H1 (cell line): ENCODE results near the gene RGS3. TPM values are rescaled to one million over a fixed set of nuclear protein-coding genes. Genes with fewer than 3 reads are reported as not detected.
"Not testable (repeated sequence)": the region's sequence is repeated elsewhere in the genome, so short reads cannot be mapped to it uniquely, and the experiment has no call there.

ENCODE experiments used
- CTCF ChIA-PET: fragments of 300-600 bp; sonication (Branson Sonifier 250); formaldehyde crosslinking; loops from one replicate; lab custom pipeline; 2021; ENCODE audit not compliant: partially characterized antibody; lab: Charles Lee
- POLR2A ChIA-PET: fragments of 300-600 bp; sonication (Branson Sonifier 250); formaldehyde crosslinking; loops from one replicate; lab custom pipeline; 2021; ENCODE audit warnings: inconsistent platforms; ENCODE audit not compliant: partially characterized antibody; lab: Charles Lee
- DNase-seq, 2 experiments: peaks; one replicate each; pipeline versions ENCODE4 v3.0.0 to v3.0.0-alpha.2; 2010 to 2022; ENCODE audit warnings: low spot score in 2 of 2, low read depth in 1 of 2, mixed read lengths in 1 of 2
- FAIRE-seq: peaks from 2 replicates; lab custom pipeline; 2011; peaks lifted over from hg19 to GRCh38; lab: Jason Lieb, UNC
- H2AFZ ChIP-seq: 2 replicates; pipeline ENCODE4 v1.8.1; 2012; ENCODE audit warnings: low read length, inconsistent platforms
- H2AK5ac ChIP-seq: 2 replicates; pipeline ENCODE4 v1.6.1; 2013; ENCODE audit warnings: low read depth, low read length
- H2BK120ac ChIP-seq: replicated peaks from 2 replicates; pipeline ENCODE3; 2013; ENCODE audit warnings: low read depth, low read length, inconsistent platforms
- H2BK12ac ChIP-seq: 2 replicates; pipeline ENCODE4 v1.6.1; 2013; ENCODE audit warnings: low read depth, low read length
- H2BK15ac ChIP-seq: 2 replicates; pipeline ENCODE4 v1.6.1; 2013; ENCODE audit warnings: low read length
- H2BK20ac ChIP-seq: 2 replicates; pipeline ENCODE4 v1.6.1; 2013; ENCODE audit warnings: low read length
- H2BK5ac ChIP-seq: 2 replicates; pipeline ENCODE4 v1.6.1; 2013; ENCODE audit warnings: low read depth, low read length
- H3K14ac ChIP-seq: 2 replicates; pipeline ENCODE4 v1.6.1; 2013; ENCODE audit warnings: inconsistent platforms; ENCODE audit not compliant: insufficient read length
- H3K18ac ChIP-seq: 2 replicates; pipeline ENCODE4 v1.6.1; 2013; ENCODE audit warnings: low read length; ENCODE audit errors: extremely low read depth
- H3K23ac ChIP-seq: 2 replicates; pipeline ENCODE4 v1.6.1; 2013; ENCODE audit warnings: inconsistent platforms; ENCODE audit not compliant: insufficient read length
- H3K23me2 ChIP-seq: 2 replicates; pipeline ENCODE4 v1.6.1; 2013; ENCODE audit warnings: low read depth, low read length
- H3K27ac ChIP-seq: 2 replicates; pipeline ENCODE4 v1.6.1; 2011; ENCODE audit warnings: low read depth, low read length, inconsistent platforms
- H3K27me3 ChIP-seq, 4 experiments: replicated peaks in 1 of 4; 1 replicate in 1 of 4; 2 replicates in 3 of 4; pipeline versions ENCODE4 v1.6.1 to v1.8.1; 2011 to 2013; ENCODE audit warnings: low read length in 3 of 4, mild to moderate bottlenecking in 3 of 4, inconsistent platforms in 2 of 4, mixed read lengths in 2 of 4, moderate library complexity in 1 of 4; ENCODE audit not compliant: control insufficient read depth in 3 of 4, insufficient read depth in 3 of 4; ENCODE audit errors: extremely low read depth in 1 of 4
- H3K36me3 ChIP-seq, 4 experiments: 2 replicates each; pipeline versions ENCODE4 v1.6.1 to v1.8.1; 2011 to 2013; ENCODE audit warnings: mild to moderate bottlenecking in 4 of 4, low read length in 3 of 4, moderate library complexity in 2 of 4, control low read depth in 1 of 4, inconsistent platforms in 1 of 4; ENCODE audit not compliant: insufficient read depth in 4 of 4, control insufficient read depth in 2 of 4
- H3K4ac ChIP-seq: replicated peaks from 2 replicates; pipeline ENCODE3; 2013; ENCODE audit warnings: low read length, low read depth, mixed read lengths, inconsistent platforms; ENCODE audit not compliant: insufficient read length
- H3K4me1 ChIP-seq, 4 experiments: replicated peaks in 1 of 4; 1 replicate in 1 of 4; 2 replicates in 3 of 4; pipeline versions ENCODE4 v1.6.1 to v1.8.1; 2011 to 2013; ENCODE audit warnings: low read length in 3 of 4, inconsistent platforms in 2 of 4, mixed read lengths in 1 of 4; ENCODE audit not compliant: insufficient read depth in 4 of 4, control insufficient read depth in 3 of 4
- H3K4me2 ChIP-seq, 2 experiments: 2 replicates each; pipeline versions ENCODE4 v1.6.1 to v1.8.1; 2011 to 2013; ENCODE audit warnings: low read depth in 2 of 2, low read length in 2 of 2, control low read depth in 1 of 2, inconsistent platforms in 1 of 2, mild to moderate bottlenecking in 1 of 2; ENCODE audit not compliant: insufficient read depth in 1 of 2
- H3K4me3 ChIP-seq, 4 experiments: fragments of 200-600, 300-600 bp in 1 of 4; sonication (generic), shearing (Covaris generic), sonication (Bioruptor Twin) in 1 of 4; 2 replicates each; pipeline versions ENCODE4 v1.5.1 to v1.8.1; 2011 to 2016; ENCODE audit warnings: low read length in 4 of 4, low read depth in 3 of 4, control low read depth in 2 of 4, inconsistent platforms in 2 of 4, mild to moderate bottlenecking in 2 of 4, mixed read lengths in 1 of 4, moderate library complexity in 1 of 4; ENCODE audit not compliant: insufficient read depth in 2 of 4; ENCODE audit errors: extremely low read depth in 1 of 4
- H3K56ac ChIP-seq: replicated peaks from 2 replicates; pipeline ENCODE3; 2013; ENCODE audit warnings: low read depth, mild to moderate bottlenecking, mixed read lengths, low read length, inconsistent platforms; ENCODE audit not compliant: insufficient read length
- H3K79me1 ChIP-seq: 2 replicates; pipeline ENCODE4 v1.6.1; 2013; ENCODE audit warnings: low read depth, low read length, control low read depth
- H3K79me2 ChIP-seq, 2 experiments: 2 replicates each; pipeline versions ENCODE4 v1.6.1 to v1.8.1; 2012 to 2013; ENCODE audit warnings: low read length in 2 of 2, mild to moderate bottlenecking in 2 of 2, inconsistent platforms in 1 of 2; ENCODE audit not compliant: insufficient read depth in 2 of 2, control insufficient read depth in 1 of 2
- H3K9ac ChIP-seq, 4 experiments: replicated peaks in 1 of 4; 1 replicate in 1 of 4; 2 replicates in 3 of 4; pipeline versions ENCODE4 v1.6.1 to v1.8.1; 2011 to 2013; ENCODE audit warnings: low read depth in 3 of 4, low read length in 3 of 4, control low read depth in 2 of 4, mild to moderate bottlenecking in 2 of 4, moderate library complexity in 2 of 4, inconsistent platforms in 1 of 4; ENCODE audit errors: extremely low read depth in 1 of 4
- H3K9me3 ChIP-seq, 2 experiments: 2 replicates each; pipeline versions ENCODE4 v1.6.1 to v1.8.1; 2012 to 2013; ENCODE audit warnings: mild to moderate bottlenecking in 2 of 2, moderate library complexity in 2 of 2, control low read depth in 1 of 2, inconsistent platforms in 1 of 2, low read depth in 1 of 2, low read length in 1 of 2, mixed read lengths in 1 of 2; ENCODE audit not compliant: insufficient read depth in 2 of 2
- H4K20me1 ChIP-seq, 2 experiments: replicated peaks in 1 of 2; 2 replicates each; pipeline versions ENCODE3 to v1.8.1; 2011 to 2013; ENCODE audit warnings: inconsistent platforms in 2 of 2, low read length in 2 of 2, mild to moderate bottlenecking in 1 of 2; ENCODE audit not compliant: insufficient read depth in 2 of 2, control insufficient read depth in 1 of 2
- H4K5ac ChIP-seq: 2 replicates; pipeline ENCODE4 v1.6.1; 2013; ENCODE audit warnings: low read length, low read depth, mixed read lengths, inconsistent platforms; ENCODE audit not compliant: insufficient read length
- H4K8ac ChIP-seq: 2 replicates; pipeline ENCODE4 v1.8.0; 2013; ENCODE audit warnings: mild to moderate bottlenecking, moderate library complexity, low read length, inconsistent platforms; ENCODE audit not compliant: insufficient read depth; ENCODE audit errors: extremely low read depth
- H4K91ac ChIP-seq: replicated peaks from 2 replicates; pipeline ENCODE3; 2013; ENCODE audit warnings: low read length, mixed read lengths, inconsistent platforms; ENCODE audit not compliant: insufficient read length
- TAF1 ChIP-seq: IDR thresholded peaks from 2 replicates; pipeline ENCODE4 v1.6.1; 2011; ENCODE audit warnings: mild to moderate bottlenecking, low read depth, low read length
- WGBS, 2 experiments: shearing (Covaris generic) in 1 of 2; methylation state at CpG; one replicate each; pipeline versions ENCODE4 v1.1.6 to v1.1.7; 2013 to 2015; ENCODE audit warnings: low lambda C conversion rate in 2 of 2, mixed read lengths in 2 of 2, inconsistent platforms in 1 of 2, low coverage in 1 of 2, missing lambda C conversion rate in 1 of 2; ENCODE audit not compliant: insufficient replicate concordance in 2 of 2, insufficient coverage in 1 of 2, insufficient read length in 1 of 2; ENCODE audit errors: extremely low coverage in 1 of 2, missing lambda C conversion rate in 1 of 2; 5-methylcytosine and 5-hydroxymethylcytosine counted together
- polyA plus RNA-seq, 7 experiments: library from polyadenylated mRNA; depleted of rRNA in 3 of 7; stranded (reverse) in 5 of 7; unstranded in 2 of 7; fragments of >200 nt in 5 of 7; fragments of 200-250 nt in 2 of 7; gene quantifications; 1 replicate in 5 of 7; 2 replicates in 1 of 7; 4 replicates in 1 of 7; pipeline versions ENCODE4 v1.2.1 to v1.2.3, GENCODE V29; 2011 to 2013; ENCODE audit warnings: missing spikeins in 2 of 7, mixed read lengths in 2 of 7
- total RNA-seq: library from RNA; stranded (reverse); fragmentation: NEBNext Ultra II Directional; extraction: Animal tissue kit (Norgen Biotek cat#: 25700); gene quantifications from 2 replicates; pipeline ENCODE4 v1.2.1, GENCODE V29; 2021

RGS3 gene
- total and polyA plus RNA-seq, 2 of the 8 experiments (the other 6 are each of a cell fraction or from before 2014, with no cell fraction given): 12.6 to 18.2 TPM

- CTCF ChIA-PET: interaction anchor here (1.1 to 1.3 kb wide), 5 partner anchors 9 to 94 kb away, joined by 3 to 5 read pairs (median 4); no protein-coding TSS in a partner anchor
- no peak overlapping the region for H3K4ac ChIP-seq
Measured at GRCh38 chr9:113488490-113488889, 25.0 kb downstream of the RGS3 start.

GRCh38 chr9:113491147-113491546, 27.6 kb downstream of the RGS3 start:
- H3K14ac ChIP-seq, FAIRE-seq, H4K5ac ChIP-seq, H4K20me1 ChIP-seq, H3K4me2 ChIP-seq, H3K36me3 ChIP-seq, H3K27ac ChIP-seq, H4K91ac ChIP-seq, H3K4ac ChIP-seq, H2BK20ac ChIP-seq, H2BK12ac ChIP-seq, H3K56ac ChIP-seq, H3K18ac ChIP-seq, H2BK120ac ChIP-seq, H3K23me2 ChIP-seq, H2BK5ac ChIP-seq, H3K4me3 ChIP-seq, H3K27me3 ChIP-seq, H3K9ac ChIP-seq, H2BK15ac ChIP-seq, DNase-seq, H3K79me2 ChIP-seq, H2AK5ac ChIP-seq, H3K79me1 ChIP-seq, H2AFZ ChIP-seq, H3K4me1 ChIP-seq, H4K8ac ChIP-seq, H3K9me3 ChIP-seq, H3K23ac ChIP-seq: not testable (repeated sequence)
- 91% methylated on average over 4 of the region's 4 CpGs; no CpG with 5 or more reads in 1 of the 2 experiments for whole genome bisulfite sequencing, 2 experiments
- ChIA-PET POLR2A (interaction anchor here (1.1 kb wide), 1 partner anchor 9 kb away, joined by 3 read pairs; no protein-coding TSS in a partner anchor), CTCF (interaction anchor here (1.2 kb wide), 1 partner anchor 32 kb away, joined by 3 read pairs; no protein-coding TSS in a partner anchor)

More at GRCh38 chr9:113488490-113488889, 25.0 kb downstream of the RGS3 start:
- no peaks in the 10 kb centered on the region for H3K79me2 ChIP-seq
- peaks cover 0 to 3% (median 0%) of the 10 kb centered on the region in 4 experiments; a peak in 2 of 8 replicates for H3K36me3 ChIP-seq
- H2AFZ ChIP-seq: no peak overlapping the region
- no peak overlapping the region for H3K27ac ChIP-seq
- no peaks in the 10 kb centered on the region for H3K23me2 ChIP-seq
- FAIRE-seq (no peak), DNase-seq (no peak)
- no peak overlapping the region for H2BK120ac ChIP-seq
- POLR2A ChIA-PET: interaction anchor here (1.4 kb wide), 1 partner anchor 103 kb away, joined by 3 read pairs; no protein-coding TSS in a partner anchor
- 92% methylated on average over 11 of the region's 12 CpGs; no CpG with 5 or more reads in 1 of the 2 experiments for WGBS, 2 experiments
- H3K9me3 ChIP-seq: no peaks in the 10 kb centered on the region
- no peak overlapping the region for H2AK5ac ChIP-seq
- no peak overlapping the region for H3K14ac ChIP-seq
- no peak overlapping the region for H3K9ac ChIP-seq
- no peak overlapping the region for H2BK15ac ChIP-seq
- H3K18ac ChIP-seq: no peak overlapping the region
- no peaks in the 10 kb centered on the region for H3K27me3 ChIP-seq
- H3K79me1 ChIP-seq: no peaks in the 10 kb centered on the region
- H3K23ac ChIP-seq: no peak overlapping the region
- H4K91ac ChIP-seq: no peak overlapping the region
- TF ChIP-seq TAF1: no peak
- no peaks in the 10 kb centered on the region for H4K20me1 ChIP-seq
- H4K8ac ChIP-seq: no peak overlapping the region
- peaks cover 0 to 7% (median 3%) of the 10 kb centered on the region in 4 experiments; a peak in 4 of 7 replicates for H3K4me1 ChIP-seq
- H2BK5ac ChIP-seq: no peak overlapping the region
- H3K56ac ChIP-seq: no peak overlapping the region
- H2BK20ac ChIP-seq: no peak overlapping the region
- no peak overlapping the region for H2BK12ac ChIP-seq
- no peak overlapping the region for H3K4me3 ChIP-seq
- no peak overlapping the region for H4K5ac ChIP-seq
- no peak overlapping the region for H3K4me2 ChIP-seq
